Measurements from ENCODE around the gene EIF4E3. TPM values are rescaled to one million over a fixed set of nuclear protein-coding genes. Genes with fewer than 3 reads are reported as not detected.

Gene EIF4E3
- total and polyA plus RNA-seq, 10 of the 15 experiments (the other 5 are each of a cell fraction or from before 2014, with no cell fraction given) = 0.05 to 0.38 (median 0.16) TPM; not detected in 1

- Histone ChIP-seq H3K79me2 (ENCODE audit: control insufficient read depth, insufficient read depth, low read length) (no peaks in the 10 kb centered on the region), H3K9ac (ENCODE audit: control insufficient read depth, insufficient read depth, low read length) (no peak overlapping the region), H3K4me1 (ENCODE audit: control insufficient read depth, insufficient read depth, low read length) (no peaks in the 10 kb centered on the region), H4K20me1 (ENCODE audit: control insufficient read depth, insufficient read depth) (no peaks in the 10 kb centered on the region), H3K27me3 (replicated peaks in 1 of 2; ENCODE audit: control insufficient read depth in 2 of 2, insufficient read depth in 2 of 2, low read length in 1 of 2) (peaks cover 0 to 2% of the 10 kb centered on the region in 2 experiments; a peak in 1 of 4 replicates), H3K4me2 (ENCODE audit: control insufficient read depth, insufficient read depth) (no peak overlapping the region; the same call in 1 of the 2 replicates), H3K27ac (ENCODE audit: control insufficient read depth, insufficient read depth) (no peak overlapping the region), H2AFZ (ENCODE audit: control insufficient read depth, low read depth, low read length) (no peak overlapping the region), H3K4me3 (no peak overlapping the region), H3K9me3 (replicated peaks; ENCODE audit: control insufficient read depth, insufficient read depth, low read length) (no peaks in the 10 kb centered on the region), H3K36me3 (ENCODE audit: control insufficient read depth in 2 of 2, insufficient read depth in 2 of 2, low read length in 1 of 2) (no peaks in the 10 kb centered on the region)
- CTCF ChIA-PET = interaction anchor here (0.8 to 1.8 kb wide), 6 partner anchors 15 to 1128 kb away, joined by 3 to 7 read pairs (median 3); no protein-coding TSS in a partner anchor
- peak; percentile 4 for DNase-seq (ENCODE audit: low read depth, low spot score)
- WGBS (ENCODE audit: insufficient coverage, insufficient replicate concordance, low lambda C conversion rate, missing lambda C conversion rate) = 8% methylated on average over 14 of the region's 14 CpGs
- intact Hi-C loops (cut with micrococcal nuclease; ENCODE audit: unreplicated experiment) = loop anchor here (1.0 to 5.0 kb wide), 4 partner anchors 646 to 1589 kb away; no protein-coding TSS in a partner anchor
- peak; percentile 66 for FAIRE-seq
- no TSS peak for BruUV-seq (replicated peaks)
- ATAC-seq = peak; percentile 71
- POLR2A ChIA-PET = no interaction called here
- RAD21 ChIA-PET (ENCODE audit: unreplicated experiment) = interaction anchor here (1.1 kb wide), 1 partner anchor 1102 kb away, joined by 8 read pairs; no protein-coding TSS in a partner anchor
- in situ Hi-C loops (cut with MboI) = loop anchor here (10.0 kb wide), 1 partner anchor 1098 kb away; no protein-coding TSS in a partner anchor
- SMC1A ChIA-PET (ENCODE audit: uncharacterized antibody, unreplicated experiment) = interaction anchor here (0.9 to 1.4 kb wide), 6 partner anchors 13 to 1853 kb away, joined by 3 read pairs; no protein-coding TSS in a partner anchor
- TF ChIP-seq SIN3A (IDR thresholded peaks at IDR 0.05; ENCODE audit: low read depth, low read length) (no peak), CTCF (IDR thresholded peaks at IDR 0.05 in 2 of 3, conservative IDR thresholded peaks at IDR 0.05 in 1 of 3; ENCODE audit: control insufficient read depth in 2 of 3, extremely low read depth in 1 of 3, insufficient read depth in 1 of 3, low read depth in 3 of 3, low read length in 3 of 3) (peak in 1 of 3 experiments; percentile 56; a peak in 4 of 6 replicates), CREB1 (IDR thresholded peaks at IDR 0.05; ENCODE audit: low read depth) (no peak), SPI1 (IDR thresholded peaks at IDR 0.05; ENCODE audit: borderline replicate concordance, insufficient read depth, low read depth, low read length) (no peak), SUPT20H (IDR thresholded peaks at IDR 0.05; ENCODE audit: borderline replicate concordance, control insufficient read depth, low read depth, low read length) (no peak), ZBED1 (IDR thresholded peaks at IDR 0.05; ENCODE audit: borderline replicate concordance) (no peak), CBFB (IDR thresholded peaks at IDR 0.05; ENCODE audit: low read depth) (no peak), SMC3 (IDR thresholded peaks at IDR 0.05; ENCODE audit: borderline replicate concordance, low read length) (peak; percentile 48; the same call in 1 of the 2 replicates), RAD21 (IDR thresholded peaks at IDR 0.05; ENCODE audit: insufficient read depth, low read depth, low read length) (peak; percentile 62), ZNF622 (IDR thresholded peaks at IDR 0.05) (no peak)
- TF ChIP-seq, protein P1, sequence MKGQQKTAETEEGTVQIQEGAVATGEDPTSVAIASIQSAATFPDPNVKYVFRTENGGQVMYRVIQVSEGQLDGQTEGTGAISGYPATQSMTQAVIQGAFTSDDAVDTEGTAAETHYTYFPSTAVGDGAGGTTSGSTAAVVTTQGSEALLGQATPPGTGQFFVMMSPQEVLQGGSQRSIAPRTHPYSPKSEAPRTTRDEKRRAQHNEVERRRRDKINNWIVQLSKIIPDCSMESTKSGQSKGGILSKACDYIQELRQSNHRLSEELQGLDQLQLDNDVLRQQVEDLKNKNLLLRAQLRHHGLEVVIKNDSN (IDR thresholded peaks at IDR 0.05; ENCODE audit: borderline replicate concordance, extremely low read length, insufficient read depth, low read depth, low read length) = no peak
- TF ChIP-seq, protein P2, sequence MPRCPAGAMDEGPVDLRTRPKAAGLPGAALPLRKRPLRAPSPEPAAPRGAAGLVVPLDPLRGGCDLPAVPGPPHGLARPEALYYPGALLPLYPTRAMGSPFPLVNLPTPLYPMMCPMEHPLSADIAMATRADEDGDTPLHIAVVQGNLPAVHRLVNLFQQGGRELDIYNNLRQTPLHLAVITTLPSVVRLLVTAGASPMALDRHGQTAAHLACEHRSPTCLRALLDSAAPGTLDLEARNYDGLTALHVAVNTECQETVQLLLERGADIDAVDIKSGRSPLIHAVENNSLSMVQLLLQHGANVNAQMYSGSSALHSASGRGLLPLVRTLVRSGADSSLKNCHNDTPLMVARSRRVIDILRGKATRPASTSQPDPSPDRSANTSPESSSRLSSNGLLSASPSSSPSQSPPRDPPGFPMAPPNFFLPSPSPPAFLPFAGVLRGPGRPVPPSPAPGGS (IDR thresholded peaks at IDR 0.05; ENCODE audit: borderline replicate concordance, insufficient read depth, low read depth, low read length, poor library complexity, severe bottlenecking) = no peak
- TF ChIP-seq, protein P3, sequence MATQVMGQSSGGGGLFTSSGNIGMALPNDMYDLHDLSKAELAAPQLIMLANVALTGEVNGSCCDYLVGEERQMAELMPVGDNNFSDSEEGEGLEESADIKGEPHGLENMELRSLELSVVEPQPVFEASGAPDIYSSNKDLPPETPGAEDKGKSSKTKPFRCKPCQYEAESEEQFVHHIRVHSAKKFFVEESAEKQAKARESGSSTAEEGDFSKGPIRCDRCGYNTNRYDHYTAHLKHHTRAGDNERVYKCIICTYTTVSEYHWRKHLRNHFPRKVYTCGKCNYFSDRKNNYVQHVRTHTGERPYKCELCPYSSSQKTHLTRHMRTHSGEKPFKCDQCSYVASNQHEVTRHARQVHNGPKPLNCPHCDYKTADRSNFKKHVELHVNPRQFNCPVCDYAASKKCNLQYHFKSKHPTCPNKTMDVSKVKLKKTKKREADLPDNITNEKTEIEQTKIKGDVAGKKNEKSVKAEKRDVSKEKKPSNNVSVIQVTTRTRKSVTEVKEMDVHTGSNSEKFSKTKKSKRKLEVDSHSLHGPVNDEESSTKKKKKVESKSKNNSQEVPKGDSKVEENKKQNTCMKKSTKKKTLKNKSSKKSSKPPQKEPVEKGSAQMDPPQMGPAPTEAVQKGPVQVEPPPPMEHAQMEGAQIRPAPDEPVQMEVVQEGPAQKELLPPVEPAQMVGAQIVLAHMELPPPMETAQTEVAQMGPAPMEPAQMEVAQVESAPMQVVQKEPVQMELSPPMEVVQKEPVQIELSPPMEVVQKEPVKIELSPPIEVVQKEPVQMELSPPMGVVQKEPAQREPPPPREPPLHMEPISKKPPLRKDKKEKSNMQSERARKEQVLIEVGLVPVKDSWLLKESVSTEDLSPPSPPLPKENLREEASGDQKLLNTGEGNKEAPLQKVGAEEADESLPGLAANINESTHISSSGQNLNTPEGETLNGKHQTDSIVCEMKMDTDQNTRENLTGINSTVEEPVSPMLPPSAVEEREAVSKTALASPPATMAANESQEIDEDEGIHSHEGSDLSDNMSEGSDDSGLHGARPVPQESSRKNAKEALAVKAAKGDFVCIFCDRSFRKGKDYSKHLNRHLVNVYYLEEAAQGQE (IDR thresholded peaks at IDR 0.05; ENCODE audit: low read depth, low read length) = no peak
These were observed 72.3 kb downstream of the EIF4E3 start for GRCh38 chr3:71652781-71653413.

All from GM12878 (cell line).